ENCODE measurements around the gene S100B. TPM values are rescaled to one million over a fixed set of nuclear protein-coding genes. Genes with fewer than 3 reads are reported as not detected.

The S100B gene
- total RNA-seq, 1 donor from 2014 or later: not detected

DNA sequence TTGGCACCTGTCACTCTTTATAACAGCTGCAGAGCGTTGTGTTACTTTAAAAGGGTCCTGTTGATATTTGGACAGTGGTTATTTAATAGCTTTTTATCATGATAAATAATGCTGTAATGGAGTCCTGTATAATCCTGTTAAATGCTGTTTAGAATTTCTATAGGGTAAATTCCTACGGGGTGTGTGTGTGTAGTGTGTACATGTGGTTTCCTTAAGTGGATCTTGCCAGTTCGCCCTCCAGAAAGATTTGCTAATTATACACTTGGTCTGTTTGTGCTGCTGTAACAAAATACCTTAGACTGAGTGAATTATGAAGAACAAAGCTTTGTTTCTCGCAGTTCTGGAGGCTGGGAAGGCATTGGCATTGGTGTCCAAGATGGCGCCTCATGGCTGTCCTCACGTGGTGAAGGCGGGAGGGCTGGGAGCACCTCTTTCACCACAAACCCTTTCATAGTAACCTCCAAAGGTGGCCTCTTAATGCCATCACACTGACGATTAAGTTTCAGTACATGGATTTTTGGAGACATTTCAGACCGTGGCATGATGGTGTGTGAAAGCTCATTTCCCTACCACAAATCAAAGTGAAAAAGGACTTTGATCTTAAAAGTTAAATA is 41.8 kb upstream of the S100B start:
- TF ChIP-seq, protein P1, sequence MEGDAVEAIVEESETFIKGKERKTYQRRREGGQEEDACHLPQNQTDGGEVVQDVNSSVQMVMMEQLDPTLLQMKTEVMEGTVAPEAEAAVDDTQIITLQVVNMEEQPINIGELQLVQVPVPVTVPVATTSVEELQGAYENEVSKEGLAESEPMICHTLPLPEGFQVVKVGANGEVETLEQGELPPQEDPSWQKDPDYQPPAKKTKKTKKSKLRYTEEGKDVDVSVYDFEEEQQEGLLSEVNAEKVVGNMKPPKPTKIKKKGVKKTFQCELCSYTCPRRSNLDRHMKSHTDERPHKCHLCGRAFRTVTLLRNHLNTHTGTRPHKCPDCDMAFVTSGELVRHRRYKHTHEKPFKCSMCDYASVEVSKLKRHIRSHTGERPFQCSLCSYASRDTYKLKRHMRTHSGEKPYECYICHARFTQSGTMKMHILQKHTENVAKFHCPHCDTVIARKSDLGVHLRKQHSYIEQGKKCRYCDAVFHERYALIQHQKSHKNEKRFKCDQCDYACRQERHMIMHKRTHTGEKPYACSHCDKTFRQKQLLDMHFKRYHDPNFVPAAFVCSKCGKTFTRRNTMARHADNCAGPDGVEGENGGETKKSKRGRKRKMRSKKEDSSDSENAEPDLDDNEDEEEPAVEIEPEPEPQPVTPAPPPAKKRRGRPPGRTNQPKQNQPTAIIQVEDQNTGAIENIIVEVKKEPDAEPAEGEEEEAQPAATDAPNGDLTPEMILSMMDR (IDR thresholded peaks at IDR 0.05; ENCODE audit: unreplicated experiment): no peak
- Mint-ChIP-seq H3K9me3 (ENCODE audit: low read depth) (no peaks in the 10 kb centered on the region), H3K36me3 (ENCODE audit: insufficient read depth) (peaks cover 28% of the 10 kb centered on the region), H3K4me1 (ENCODE audit: low read depth) (no peaks in the 10 kb centered on the region), H3K4me3 (ENCODE audit: low read depth) (no peak overlapping the region), H3K27ac (no peak overlapping the region), H3K27me3 (no peaks in the 10 kb centered on the region)
- DNase-seq (ENCODE audit: low spot score, unreplicated experiment): no peak

DNA sequence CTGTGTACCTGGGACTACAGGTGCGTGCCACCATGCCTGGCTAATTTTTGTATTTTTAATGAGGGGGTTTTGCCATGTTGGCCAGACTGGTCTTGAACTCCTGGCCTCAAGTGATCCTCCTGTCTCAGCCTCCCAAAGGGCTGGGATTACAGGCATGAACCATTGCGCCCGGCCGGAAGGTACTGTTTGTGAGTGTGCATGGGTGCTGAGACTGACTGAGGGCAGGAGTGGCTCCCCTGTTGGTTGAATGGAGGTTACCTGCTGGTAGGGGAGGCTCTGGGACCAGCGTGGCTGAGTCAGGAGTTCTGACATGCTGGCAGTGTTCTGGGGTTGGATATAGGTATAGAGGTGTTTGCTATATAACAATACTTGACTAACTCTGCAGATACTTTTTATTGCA is 41.0 kb upstream of the S100B start:
- peaks cover 31% of the 10 kb centered on the region for H3K36me3 Mint-ChIP-seq (ENCODE audit: insufficient read depth)
- no peaks in the 10 kb centered on the region for H3K9me3 Mint-ChIP-seq (ENCODE audit: low read depth)
- no peaks in the 10 kb centered on the region for H3K27me3 Mint-ChIP-seq
- TF ChIP-seq, protein P1 (IDR thresholded peaks at IDR 0.05; ENCODE audit: unreplicated experiment): no peak
- H3K4me3 Mint-ChIP-seq (ENCODE audit: low read depth): no peak overlapping the region
- no peak for DNase-seq (ENCODE audit: low spot score, unreplicated experiment)
- no peaks in the 10 kb centered on the region for H3K4me1 Mint-ChIP-seq (ENCODE audit: low read depth)
- H3K27ac Mint-ChIP-seq: no peak overlapping the region

DNA sequence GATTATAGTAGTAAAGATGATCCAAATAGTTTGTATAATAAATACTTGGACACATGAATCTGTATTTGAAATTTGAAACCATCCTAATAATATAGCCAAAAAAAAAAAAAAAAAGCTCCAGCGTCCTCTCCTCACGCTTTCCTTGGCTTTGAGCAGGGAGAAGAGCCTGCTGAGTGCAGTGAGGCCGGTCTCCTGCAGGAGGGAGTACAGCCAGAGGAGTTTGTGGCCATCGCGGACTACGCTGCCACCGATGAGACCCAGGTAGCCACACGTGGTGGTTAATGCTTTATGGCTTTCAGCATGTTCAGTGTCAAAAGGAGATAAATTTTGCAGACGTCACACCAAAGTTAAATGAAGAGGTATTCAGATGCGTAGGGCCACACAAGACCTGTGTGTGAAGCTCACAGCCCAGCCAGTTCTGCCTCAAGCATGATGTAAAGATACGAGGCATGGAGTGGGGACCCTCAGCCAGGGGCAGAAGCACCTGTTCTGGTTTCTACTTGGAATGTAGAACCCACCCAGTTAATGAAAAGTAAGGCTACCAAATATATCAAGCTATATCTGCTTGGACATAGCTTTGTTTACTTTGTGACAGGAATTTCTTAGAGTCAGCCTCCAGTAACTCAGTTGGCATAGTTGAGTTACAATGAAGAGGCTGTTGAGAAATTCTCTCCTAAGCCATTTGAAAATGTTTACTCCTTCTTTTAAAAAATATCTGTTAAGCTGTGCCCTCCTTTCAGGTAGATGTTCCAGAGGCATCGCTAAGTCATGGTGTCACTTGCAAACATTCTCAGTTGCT is 38.7 kb upstream of the S100B start:
- Mint-ChIP-seq H3K27ac (peak overlapping the region; percentile 80), H3K36me3 (ENCODE audit: insufficient read depth) (peaks cover 24% of the 10 kb centered on the region), H3K4me1 (ENCODE audit: low read depth) (peaks cover 3% of the 10 kb centered on the region), H3K4me3 (ENCODE audit: low read depth) (no peak overlapping the region), H3K27me3 (no peaks in the 10 kb centered on the region), H3K9me3 (ENCODE audit: low read depth) (no peaks in the 10 kb centered on the region)
- TF ChIP-seq, protein P1 (IDR thresholded peaks at IDR 0.05; ENCODE audit: unreplicated experiment): no peak
- no peak for DNase-seq (ENCODE audit: low spot score, unreplicated experiment)

DNA sequence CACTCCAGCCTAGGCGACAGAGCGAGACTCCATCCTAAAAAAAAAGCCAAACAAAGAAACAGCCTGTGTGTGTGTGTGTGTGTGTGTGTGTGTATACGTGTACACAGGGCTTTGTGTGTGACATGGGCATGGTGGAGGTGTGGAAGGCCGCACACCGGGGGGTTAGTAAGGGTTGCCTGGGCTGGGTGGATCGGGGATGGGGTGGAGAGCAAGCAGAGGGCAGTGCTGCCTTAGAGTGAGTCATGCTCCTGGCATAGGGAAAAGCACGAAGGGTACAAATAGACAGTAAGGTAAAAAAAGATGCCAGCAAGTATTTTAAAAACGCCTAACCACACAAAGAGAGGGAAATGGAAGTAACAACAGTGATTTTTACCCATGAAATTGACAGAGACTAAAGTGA is 36.8 kb upstream of the S100B start:
- Mint-ChIP-seq H3K36me3 (ENCODE audit: insufficient read depth) (peaks cover 21% of the 10 kb centered on the region), H3K4me3 (ENCODE audit: low read depth) (no peak overlapping the region), H3K27ac (no peak overlapping the region), H3K27me3 (no peaks in the 10 kb centered on the region), H3K4me1 (ENCODE audit: low read depth) (peaks cover 13% of the 10 kb centered on the region), H3K9me3 (ENCODE audit: low read depth) (no peaks in the 10 kb centered on the region)
- TF ChIP-seq, protein P1 (IDR thresholded peaks at IDR 0.05; ENCODE audit: unreplicated experiment): no peak
- no peak for DNase-seq (ENCODE audit: low spot score, unreplicated experiment)

DNA sequence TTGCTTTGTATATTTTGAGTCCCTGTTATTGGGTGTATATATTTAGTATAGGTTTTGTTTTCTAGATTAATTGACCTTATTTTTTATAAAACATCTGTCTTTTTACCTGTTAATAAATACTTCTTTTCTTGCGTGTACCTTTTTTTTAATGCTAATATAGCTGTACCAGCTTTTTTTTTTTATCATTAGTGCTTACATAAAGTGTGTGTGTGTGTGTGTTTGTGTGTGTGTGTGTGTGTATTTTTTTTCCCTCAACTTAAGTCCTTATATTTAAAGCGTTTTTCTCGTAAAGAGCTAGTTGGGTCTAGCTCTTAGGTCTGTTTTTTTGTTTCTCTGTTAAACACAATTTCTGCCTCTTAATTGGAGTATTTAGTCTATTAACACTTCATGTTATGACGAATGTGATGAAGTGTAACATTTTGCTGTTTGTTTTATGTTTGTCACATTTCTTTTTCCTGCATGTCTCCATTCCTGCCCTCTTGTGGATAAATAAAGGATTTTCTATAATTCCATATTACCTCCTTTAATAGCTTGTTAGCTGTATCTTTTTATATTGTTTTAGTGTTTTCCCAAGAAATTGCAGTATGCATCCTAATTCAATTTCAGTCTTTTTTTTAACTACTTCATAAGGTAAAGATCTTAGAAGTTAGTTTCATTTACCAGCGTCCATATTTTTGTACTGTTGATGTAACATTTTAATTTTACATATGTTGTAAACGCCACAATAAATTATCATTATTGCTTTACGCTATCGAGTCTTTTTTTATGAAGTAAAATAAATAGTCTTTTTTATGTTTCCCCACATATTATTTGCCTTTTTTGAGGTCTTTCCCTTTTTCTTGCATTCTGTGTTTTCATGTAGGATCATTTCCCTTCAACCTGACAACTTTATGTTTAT is 34.9 kb upstream of the S100B start:
- H3K27me3 Mint-ChIP-seq: no peaks in the 10 kb centered on the region
- H3K4me1 Mint-ChIP-seq (ENCODE audit: low read depth): peaks cover 19% of the 10 kb centered on the region
- H3K27ac Mint-ChIP-seq: no peak overlapping the region
- H3K9me3 Mint-ChIP-seq (ENCODE audit: low read depth): no peaks in the 10 kb centered on the region
- peaks cover 18% of the 10 kb centered on the region for H3K36me3 Mint-ChIP-seq (ENCODE audit: insufficient read depth)
- no peak for DNase-seq (ENCODE audit: low spot score, unreplicated experiment)
- TF ChIP-seq, protein P1 (IDR thresholded peaks at IDR 0.05; ENCODE audit: unreplicated experiment): peak; percentile 33
- H3K4me3 Mint-ChIP-seq (ENCODE audit: low read depth): no peak overlapping the region
